Thoracic aorta (tissue), 2 donors: ENCODE results near the gene ALLC. TPM values are rescaled to one million over a fixed set of nuclear protein-coding genes. Genes with fewer than 3 reads are reported as not detected.
"Not testable (repeated sequence)": the region's sequence is repeated elsewhere in the genome, so short reads cannot be mapped to it uniquely, and the experiment has no call there.

Experiments
- ATAC-seq: fragments of 150-250 bp; one replicate; pipeline ENCODE4 v1.8.0; 2017; ENCODE audit warnings: low read depth; ENCODE audit not compliant: insufficient number of reproducible peaks, low FRiP score
- DNase-seq: peaks from one replicate; pipeline ENCODE4 v3.0.0-alpha.2; 2020; ENCODE audit warnings: low spot score
- H3K27ac ChIP-seq, 2 donors: fragments of 200-600 bp; sonication (generic); 1 replicate in 1 of 2; 2 replicates in 1 of 2; pipeline ENCODE4 v1.5.1; 2016; ENCODE audit warnings: mild to moderate bottlenecking in 2 of 2, moderate library complexity in 2 of 2
- H3K27me3 ChIP-seq: fragments of 200-600 bp; sonication (generic); replicated peaks from 2 replicates; pipeline ENCODE4 v1.6.0; 2016; ENCODE audit warnings: mild to moderate bottlenecking; ENCODE audit not compliant: insufficient read depth
- H3K36me3 ChIP-seq: fragments of 200-600 bp; sonication (generic); one replicate; pipeline ENCODE4 v1.5.1; 2016
- H3K4me1 ChIP-seq, 2 donors: fragments of 200-600 bp; sonication (generic); 1 replicate in 1 of 2; 2 replicates in 1 of 2; pipeline versions ENCODE4 v1.5.1 to v1.6.0; 2016; ENCODE audit warnings: low read depth in 2 of 2, mild to moderate bottlenecking in 1 of 2; ENCODE audit not compliant: control insufficient read depth in 1 of 2
- H3K4me3 ChIP-seq: fragments of 200-600 bp; sonication (generic); 2 replicates; pipeline ENCODE4 v1.5.1; 2016; ENCODE audit warnings: mild to moderate bottlenecking
- H3K9me3 ChIP-seq: fragments of 200-600 bp; sonication (generic); 2 replicates; pipeline ENCODE4 v1.5.1; 2016
- CTCF ChIP-seq: fragments of 200-600 bp; sonication (generic); IDR thresholded peaks from one replicate; pipeline ENCODE4 v1.5.1; 2019; ENCODE audit warnings: antibody characterized with exemption
- total RNA-seq, 2 donors: library from RNA; depleted of rRNA; stranded (reverse); fragments of >200 nt; gene quantifications; one replicate each; pipeline versions ENCODE4 v1.1.0 to v1.2.3, GENCODE V29; 2016

Gene ALLC
- total RNA-seq, 2 donors from 2014 or later = 1.1 TPM; not detected in 1

- H3K27ac ChIP-seq = no peak overlapping the region
- TF ChIP-seq CTCF = no peak
- no peak for DNase-seq
- H3K4me1 ChIP-seq = no peaks in the 10 kb centered on the region
- no peaks in the 10 kb centered on the region for H3K36me3 ChIP-seq
- no peaks in the 10 kb centered on the region for H3K27me3 ChIP-seq
- H3K4me3 ChIP-seq = no peak overlapping the region
- ATAC-seq = no peak
- peaks cover 3% of the 10 kb centered on the region for H3K9me3 ChIP-seq
Measured at GRCh38 chr2:3617198-3617890, 40.7 kb upstream of the ALLC start.

- no peak for DNase-seq
- H3K27me3 ChIP-seq = no peaks in the 10 kb centered on the region
- H3K9me3 ChIP-seq = peaks cover 3% of the 10 kb centered on the region
- H3K4me3 ChIP-seq = no peak overlapping the region
- no peak for TF ChIP-seq CTCF
- ATAC-seq = no peak
- H3K36me3 ChIP-seq = no peaks in the 10 kb centered on the region
- H3K4me1 ChIP-seq = no peaks in the 10 kb centered on the region
- H3K27ac ChIP-seq = no peak overlapping the region
Measured at GRCh38 chr2:3618367-3618766, 39.6 kb upstream of the ALLC start.

- Histone ChIP-seq H3K4me3 (no peak overlapping the region), H3K9me3 (peaks cover 3% of the 10 kb centered on the region), H3K27me3 (no peaks in the 10 kb centered on the region), H3K27ac (no peak overlapping the region), H3K36me3 (no peaks in the 10 kb centered on the region), H3K4me1 (no peaks in the 10 kb centered on the region)
- no peak for DNase-seq
- TF ChIP-seq CTCF = no peak
- no peak for ATAC-seq
Measured at GRCh38 chr2:3619033-3619432, 39.0 kb upstream of the ALLC start.

- not testable (repeated sequence) for H3K27me3 ChIP-seq, H3K36me3 ChIP-seq, H3K9me3 ChIP-seq, H3K4me1 ChIP-seq, ATAC-seq, DNase-seq, H3K27ac ChIP-seq, H3K4me3 ChIP-seq
Measured at GRCh38 chr2:3619661-3620060, 38.3 kb upstream of the ALLC start.

GRCh38 chr2:3620834-3621233, 37.2 kb upstream of the ALLC start:
- DNase-seq (no peak), ATAC-seq (no peak)
- Histone ChIP-seq H3K27me3 (no peaks in the 10 kb centered on the region), H3K36me3 (no peaks in the 10 kb centered on the region), H3K9me3 (no peaks in the 10 kb centered on the region), H3K4me3 (no peak overlapping the region), H3K4me1 (no peaks in the 10 kb centered on the region), H3K27ac (no peak overlapping the region)
- TF ChIP-seq CTCF = no peak

- H3K4me3 ChIP-seq = no peak overlapping the region
- H3K36me3 ChIP-seq = no peaks in the 10 kb centered on the region
- H3K27me3 ChIP-seq = no peaks in the 10 kb centered on the region
- no peak for DNase-seq
- H3K9me3 ChIP-seq = no peaks in the 10 kb centered on the region
- no peak overlapping the region for H3K27ac ChIP-seq
- H3K4me1 ChIP-seq = no peaks in the 10 kb centered on the region
- no peak for ATAC-seq
- TF ChIP-seq CTCF = no peak
Measured at GRCh38 chr2:3622967-3623366, 35.0 kb upstream of the ALLC start.
